ENCODE results near the gene STARD13.

STARD13 gene

DNA sequence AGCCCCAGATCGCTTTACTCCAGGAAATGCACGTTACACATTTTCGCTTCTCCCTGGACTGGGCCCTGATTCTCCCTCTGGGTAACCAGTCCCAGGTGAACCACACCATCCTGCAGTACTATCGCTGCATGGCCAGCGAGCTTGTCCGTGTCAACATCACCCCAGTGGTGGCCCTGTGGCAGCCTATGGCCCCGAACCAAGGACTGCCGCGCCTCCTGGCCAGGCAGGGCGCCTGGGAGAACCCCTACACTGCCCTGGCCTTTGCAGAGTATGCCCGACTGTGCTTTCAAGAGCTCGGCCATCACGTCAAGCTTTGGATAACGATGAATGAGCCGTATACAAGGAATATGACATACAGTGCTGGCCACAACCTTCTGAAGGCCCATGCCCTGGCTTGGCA, 224.7 kb downstream of the STARD13 start:
- TF ChIP-seq, protein P1, sequence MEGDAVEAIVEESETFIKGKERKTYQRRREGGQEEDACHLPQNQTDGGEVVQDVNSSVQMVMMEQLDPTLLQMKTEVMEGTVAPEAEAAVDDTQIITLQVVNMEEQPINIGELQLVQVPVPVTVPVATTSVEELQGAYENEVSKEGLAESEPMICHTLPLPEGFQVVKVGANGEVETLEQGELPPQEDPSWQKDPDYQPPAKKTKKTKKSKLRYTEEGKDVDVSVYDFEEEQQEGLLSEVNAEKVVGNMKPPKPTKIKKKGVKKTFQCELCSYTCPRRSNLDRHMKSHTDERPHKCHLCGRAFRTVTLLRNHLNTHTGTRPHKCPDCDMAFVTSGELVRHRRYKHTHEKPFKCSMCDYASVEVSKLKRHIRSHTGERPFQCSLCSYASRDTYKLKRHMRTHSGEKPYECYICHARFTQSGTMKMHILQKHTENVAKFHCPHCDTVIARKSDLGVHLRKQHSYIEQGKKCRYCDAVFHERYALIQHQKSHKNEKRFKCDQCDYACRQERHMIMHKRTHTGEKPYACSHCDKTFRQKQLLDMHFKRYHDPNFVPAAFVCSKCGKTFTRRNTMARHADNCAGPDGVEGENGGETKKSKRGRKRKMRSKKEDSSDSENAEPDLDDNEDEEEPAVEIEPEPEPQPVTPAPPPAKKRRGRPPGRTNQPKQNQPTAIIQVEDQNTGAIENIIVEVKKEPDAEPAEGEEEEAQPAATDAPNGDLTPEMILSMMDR (IDR thresholded peaks at IDR 0.05): no peak
- H3K27me3 Mint-ChIP-seq (ENCODE audit: low read depth, poor library complexity): peaks cover 7% of the 10 kb centered on the region
- H3K9me3 Mint-ChIP-seq: no peaks in the 10 kb centered on the region
- peaks cover 3% of the 10 kb centered on the region for H3K36me3 Mint-ChIP-seq (ENCODE audit: low read depth)
- H3K4me3 Mint-ChIP-seq: no peak overlapping the region
- H3K4me1 Mint-ChIP-seq: peaks cover 39% of the 10 kb centered on the region
- H3K27ac Mint-ChIP-seq: no peak overlapping the region
- DNase-seq: no peak

DNA sequence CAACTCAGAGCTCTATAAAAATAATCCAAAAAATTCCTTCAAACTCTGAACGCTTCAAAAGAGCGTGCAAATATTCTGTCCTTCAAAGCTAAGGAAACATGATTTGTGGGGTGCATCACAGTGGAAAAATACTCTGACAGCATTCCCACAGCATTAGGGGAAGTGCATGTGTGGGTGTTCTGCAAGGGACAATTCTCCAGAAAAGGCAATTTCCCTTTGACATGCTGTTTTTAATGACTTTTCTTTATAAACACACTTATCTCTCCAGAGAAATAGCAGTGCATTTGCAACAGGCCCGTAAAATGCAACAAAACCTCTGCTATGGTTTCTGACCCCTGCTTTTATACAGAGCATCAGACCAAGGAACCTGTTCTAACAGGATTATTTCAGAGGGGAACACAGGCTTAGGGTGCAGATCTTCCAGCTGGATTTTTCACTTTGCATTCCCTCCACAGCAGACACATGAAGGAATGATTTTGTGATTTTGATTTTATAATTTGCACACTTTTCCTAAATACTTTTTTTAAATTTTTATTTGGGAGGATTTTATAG, 226.7 kb downstream of the STARD13 start:
- H3K36me3 Mint-ChIP-seq (ENCODE audit: low read depth): peaks cover 4% of the 10 kb centered on the region
- H3K4me1 Mint-ChIP-seq: peaks cover 39% of the 10 kb centered on the region

DNA sequence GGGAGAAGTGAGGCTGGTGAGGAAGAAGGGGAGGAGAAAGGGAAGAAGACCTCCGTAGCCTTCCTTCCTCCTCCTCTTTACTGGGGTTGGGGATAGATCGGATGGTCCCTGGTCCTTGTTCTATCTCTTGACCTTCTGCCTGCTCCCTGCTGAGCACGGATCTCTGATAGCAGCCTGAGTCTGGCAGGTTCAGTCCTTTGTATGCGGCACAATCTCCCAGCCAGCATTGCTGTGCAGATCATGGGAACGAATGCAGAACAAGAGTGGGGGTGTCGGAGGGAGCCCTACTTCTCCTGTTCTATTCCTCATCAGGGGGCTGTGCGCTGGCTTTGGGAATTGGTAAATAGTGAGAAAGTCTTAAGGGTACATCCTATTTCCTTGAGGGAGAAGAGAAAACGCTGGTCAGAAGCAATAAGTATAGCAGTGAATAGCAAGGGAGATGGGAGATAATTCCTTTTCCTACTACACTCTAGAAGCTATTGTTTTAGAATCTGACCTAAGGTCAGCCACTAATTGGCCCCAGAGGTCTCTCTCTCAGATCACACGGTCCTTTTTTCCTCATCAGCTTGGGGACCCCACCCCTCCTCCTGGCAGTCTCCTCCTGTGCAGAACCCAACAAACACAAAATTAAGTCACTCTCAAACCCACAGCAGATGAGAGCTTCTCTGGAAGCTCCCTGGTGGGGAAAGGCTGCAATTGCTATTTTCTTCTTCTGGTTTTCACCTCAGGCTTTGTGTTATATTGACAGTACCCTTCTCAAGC, 228.4 kb downstream of the STARD13 start:
- peaks cover 7% of the 10 kb centered on the region for H3K27me3 Mint-ChIP-seq (ENCODE audit: low read depth, poor library complexity)
- peaks cover 36% of the 10 kb centered on the region for H3K4me1 Mint-ChIP-seq
- no peak for DNase-seq
- H3K9me3 Mint-ChIP-seq: peaks cover 3% of the 10 kb centered on the region
- H3K27ac Mint-ChIP-seq: no peak overlapping the region
- H3K36me3 Mint-ChIP-seq (ENCODE audit: low read depth): peaks cover 4% of the 10 kb centered on the region
- H3K4me3 Mint-ChIP-seq: no peak overlapping the region
- TF ChIP-seq, protein P1 (IDR thresholded peaks at IDR 0.05): no peak

More for the DNA sequence above, 226.7 kb downstream of the STARD13 start:
- Mint-ChIP-seq H3K4me3 (no peak overlapping the region), H3K9me3 (peaks cover 3% of the 10 kb centered on the region), H3K27me3 (ENCODE audit: low read depth, poor library complexity) (peaks cover 7% of the 10 kb centered on the region), H3K27ac (no peak overlapping the region)
- DNase-seq: no peak
- TF ChIP-seq, protein P1 (IDR thresholded peaks at IDR 0.05): no peak

DNA sequence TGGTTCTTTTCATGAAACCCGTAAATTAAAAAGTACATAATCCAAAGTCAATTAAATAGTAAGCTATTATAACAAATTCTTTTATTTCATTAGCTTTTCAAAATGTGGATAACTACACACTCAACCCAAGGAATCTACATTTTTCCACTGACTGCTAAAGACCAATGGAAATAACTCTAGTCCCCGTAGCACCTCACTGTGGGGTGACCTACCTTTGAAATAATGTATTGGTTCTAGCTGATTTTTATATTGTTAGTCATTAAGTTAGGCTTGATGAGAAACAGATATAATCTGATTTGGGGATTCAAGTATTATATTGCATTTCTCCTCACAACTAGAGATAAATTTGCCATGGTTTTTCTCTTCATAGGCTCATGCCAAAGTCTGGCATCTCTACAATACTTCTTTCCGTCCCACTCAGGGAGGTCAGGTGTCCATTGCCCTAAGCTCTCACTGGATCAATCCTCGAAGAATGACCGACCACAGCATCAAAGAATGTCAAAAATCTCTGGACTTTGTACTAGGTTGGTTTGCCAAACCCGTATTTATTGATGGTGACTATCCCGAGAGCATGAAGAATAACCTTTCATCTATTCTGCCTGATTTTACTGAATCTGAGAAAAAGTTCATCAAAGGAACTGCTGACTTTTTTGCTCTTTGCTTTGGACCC, 232.0 kb downstream of the STARD13 start:
- peaks cover 41% of the 10 kb centered on the region for H3K4me1 Mint-ChIP-seq
- peaks cover 3% of the 10 kb centered on the region for H3K9me3 Mint-ChIP-seq
- H3K27ac Mint-ChIP-seq: no peak overlapping the region
- TF ChIP-seq, protein P1 (IDR thresholded peaks at IDR 0.05): no peak
- DNase-seq: no peak
- H3K4me3 Mint-ChIP-seq: no peak overlapping the region
- peaks cover 14% of the 10 kb centered on the region for H3K27me3 Mint-ChIP-seq (ENCODE audit: low read depth, poor library complexity)
- peaks cover 4% of the 10 kb centered on the region for H3K36me3 Mint-ChIP-seq (ENCODE audit: low read depth)

Measured in nephron progenitor cell (in vitro differentiated cells).